ENCODE measurements around the gene UVRAG. TPM values are rescaled to one million over a fixed set of nuclear protein-coding genes. Genes with fewer than 3 reads are reported as not detected.
"Not testable (repeated sequence)": the region's sequence is repeated elsewhere in the genome, so short reads cannot be mapped to it uniquely, and the experiment has no call there.

Gene UVRAG
- total RNA-seq, 1 donor from 2014 or later, result 13.9 TPM

- intact Hi-C loops (cut with DNase I), result no loop called here
Observed at GRCh38 chr11:75934851-75935250, 119.8 kb downstream of the UVRAG start.

GRCh38 chr11:75938543-75938942 is 123.5 kb downstream of the UVRAG start:
- intact Hi-C loops (cut with DNase I), result no loop called here
- DNase-seq (ENCODE audit: low spot score), result no peak

More at GRCh38 chr11:75934851-75935250, 119.8 kb downstream of the UVRAG start:
- DNase-seq (ENCODE audit: low spot score), result no peak

GRCh38 chr11:75939516-75939915 is 124.5 kb downstream of the UVRAG start:
- DNase-seq (ENCODE audit: low spot score), result no peak
- intact Hi-C loops (cut with DNase I), result no loop called here

- intact Hi-C loops (cut with DNase I), result no loop called here
- DNase-seq (ENCODE audit: low spot score), result no peak
Observed at GRCh38 chr11:75939992-75940391, 125.0 kb downstream of the UVRAG start.

- intact Hi-C loops (cut with DNase I), result no loop called here
- no peak for DNase-seq (ENCODE audit: low spot score)
Observed at GRCh38 chr11:75940911-75941310, 125.9 kb downstream of the UVRAG start.

GRCh38 chr11:75944515-75944914 is 129.5 kb downstream of the UVRAG start:
- intact Hi-C loops (cut with DNase I), result no loop called here
- no peak for DNase-seq (ENCODE audit: low spot score)

GRCh38 chr11:75945446-75945845 is 130.4 kb downstream of the UVRAG start:
- no peak for DNase-seq (ENCODE audit: low spot score)
- intact Hi-C loops (cut with DNase I), result no loop called here

- no peak for DNase-seq (ENCODE audit: low spot score)
- intact Hi-C loops (cut with DNase I), result no loop called here
Observed at GRCh38 chr11:75945947-75946346, 130.9 kb downstream of the UVRAG start.

GRCh38 chr11:75946531-75947530 is 131.8 kb downstream of the UVRAG start:
- intact Hi-C loops (cut with DNase I), result no loop called here
- no peak for DNase-seq (ENCODE audit: low spot score)

- intact Hi-C loops (cut with DNase I), result no loop called here
- no peak for DNase-seq (ENCODE audit: low spot score)
Observed at GRCh38 chr11:75949023-75949672, 134.1 kb downstream of the UVRAG start.

GRCh38 chr11:75950141-75950540 is 135.1 kb downstream of the UVRAG start:
- intact Hi-C loops (cut with DNase I), result no loop called here
- DNase-seq (ENCODE audit: low spot score), result no peak

GRCh38 chr11:75954039-75954438 is 139.0 kb downstream of the UVRAG start:
- no peak for DNase-seq (ENCODE audit: low spot score)
- intact Hi-C loops (cut with DNase I), result no loop called here

GRCh38 chr11:75955443-75955842 is 140.4 kb downstream of the UVRAG start:
- DNase-seq (ENCODE audit: low spot score), result no peak
- intact Hi-C loops (cut with DNase I), result no loop called here

- intact Hi-C loops (cut with DNase I), result no loop called here
- DNase-seq (ENCODE audit: low spot score), result no peak
Observed at GRCh38 chr11:75959540-75959939, 144.5 kb downstream of the UVRAG start.

GRCh38 chr11:75964071-75964470 is 149.1 kb downstream of the UVRAG start:
- intact Hi-C loops (cut with DNase I), result no loop called here

GRCh38 chr11:75966537-75967287 is 151.7 kb downstream of the UVRAG start:
- intact Hi-C loops (cut with DNase I), result no loop called here
- no peak for DNase-seq (ENCODE audit: low spot score)

More at GRCh38 chr11:75964071-75964470, 149.1 kb downstream of the UVRAG start:
- DNase-seq (ENCODE audit: low spot score), result no peak

- intact Hi-C loops (cut with DNase I), result no loop called here
- DNase-seq (ENCODE audit: low spot score), result no peak
Observed at GRCh38 chr11:75968021-75968625, 153.1 kb downstream of the UVRAG start.

- intact Hi-C loops (cut with DNase I), result no loop called here
- no peak for DNase-seq (ENCODE audit: low spot score)
Observed at GRCh38 chr11:75969626-75970308, 154.8 kb downstream of the UVRAG start.

- intact Hi-C loops (cut with DNase I), result not testable (repeated sequence)
Observed at GRCh38 chr11:75973710-75974109, 158.7 kb downstream of the UVRAG start.

More at GRCh38 chr11:75973710-75974109, 158.7 kb downstream of the UVRAG start:
- not testable (repeated sequence) for DNase-seq (ENCODE audit: low spot score)

Data from cardiac septum (tissue), 1 donor.